Gastrocnemius medialis (tissue), 4 donors: Measurements from ENCODE around the gene PARP1. TPM values are rescaled to one million over a fixed set of nuclear protein-coding genes. Genes with fewer than 3 reads are reported as not detected.

Experiments used
- ATAC-seq, 2 donors: fragments of 150-250 bp; one replicate each; pipeline ENCODE4 v1.9.1; 2016
- DNase-seq, 2 donors: peaks; one replicate each; pipeline ENCODE4 v3.0.0-alpha.2; 2019
- H3K27ac ChIP-seq, 4 donors: fragments of 200-600 bp; sonication (generic); 1 replicate in 1 of 4; 2 replicates in 3 of 4; pipeline ENCODE4 v1.5.1; 2016 to 2018; ENCODE audit warnings: mild to moderate bottlenecking in 2 of 4, moderate library complexity in 1 of 4
- H3K27me3 ChIP-seq, 3 donors: fragments of 200-600 bp; sonication (generic) in 2 of 3; 1 replicate in 1 of 3; 2 replicates in 2 of 3; pipeline versions ENCODE4 v1.5.1 to v1.6.0; 2016 to 2019; ENCODE audit warnings: mild to moderate bottlenecking in 1 of 3, moderate library complexity in 1 of 3
- H3K36me3 ChIP-seq, 2 donors: fragments of 200-600 bp; sonication (generic) in 1 of 2; one replicate each; pipeline ENCODE4 v1.5.1; 2017 to 2018
- H3K4me1 ChIP-seq, 2 donors: fragments of 200-600 bp; sonication (generic) in 1 of 2; one replicate each; pipeline ENCODE4 v1.5.1; 2016 to 2017; ENCODE audit warnings: mild to moderate bottlenecking in 2 of 2
- H3K4me3 ChIP-seq, 4 donors: fragments of 200-600 bp; sonication (generic) in 3 of 4; 1 replicate in 1 of 4; 2 replicates in 3 of 4; pipeline ENCODE4 v1.5.1; 2016 to 2019; ENCODE audit warnings: mild to moderate bottlenecking in 2 of 4
- H3K9me3 ChIP-seq, 3 donors: fragments of 200-600 bp; sonication (generic) in 2 of 3; 1 replicate in 1 of 3; 2 replicates in 2 of 3; pipeline ENCODE4 v1.5.1; 2016 to 2019
- CTCF ChIP-seq, 5 experiments: fragments of 450-650 bp in 3 of 5; fragments of 200-600 bp in 2 of 5; sonication (generic) in 2 of 5; IDR thresholded peaks in 4 of 5; conservative IDR thresholded peaks in 1 of 5; 1 replicate in 4 of 5; 2 replicates in 1 of 5; pipeline ENCODE4 v1.5.1; 2016 to 2019; ENCODE audit warnings: antibody characterized with exemption in 5 of 5, mild to moderate bottlenecking in 3 of 5, moderate library complexity in 3 of 5
- POLR2A ChIP-seq, 2 donors: fragments of 450-650 bp; IDR thresholded peaks; one replicate each; pipeline ENCODE4 v1.6.1; 2017; ENCODE audit warnings: antibody characterized with exemption in 2 of 2, mild to moderate bottlenecking in 2 of 2, moderate library complexity in 2 of 2
- in situ Hi-C, 4 donors: fragments of 200-750 bp; cut with MboI; loops; one replicate each; pipeline versions ENCODE4 v1.15.0 to v1.8.0; 2017; ENCODE audit warnings: low sequenced_read_pairs in 4 of 4
- intact Hi-C: fragments of 100-400 bp; cut with DNase I; formaldehyde crosslinking; loops from one replicate; pipeline ENCODE4 v1.15.1; 2023; ENCODE audit warnings: low total_unique reads
- total RNA-seq, 4 donors: library from RNA; depleted of rRNA; stranded (reverse); fragments of >200 nt; gene quantifications; one replicate each; pipeline versions ENCODE4 v1.1.0 to v1.2.3, GENCODE V29; 2016

Gene PARP1
- total RNA-seq, 4 donors from 2014 or later: 63.8 to 117 (median 99.7) TPM

- DNase-seq (no peak), ATAC-seq (peak in 1 of 2 donors; percentile 12)
- Histone ChIP-seq H3K36me3 (peaks cover 3 to 72% of the 10 kb centered on the region in 2 donors), H3K27me3 (no peaks in the 10 kb centered on the region), H3K4me3 (no peak overlapping the region), H3K27ac (peak overlapping the region; percentile 41 to 67 (median 50)), H3K4me1 (peaks cover 11 to 16% of the 10 kb centered on the region in 2 donors), H3K9me3 (no peaks in the 10 kb centered on the region)
- in situ Hi-C loops: no loop called here
- intact Hi-C loops: no loop called here
- no peak for TF ChIP-seq CTCF (IDR thresholded peaks at IDR 0.05 in 4 of 5, conservative IDR thresholded peaks at IDR 0.05 in 1 of 5)
- TF ChIP-seq POLR2A (IDR thresholded peaks at IDR 0.05): no peak
These were observed 34.5 kb downstream of the PARP1 start for GRCh38 chr1:226373376-226373775.

- ATAC-seq: peak; percentile 92 to 96
- TF ChIP-seq CTCF (IDR thresholded peaks at IDR 0.05 in 4 of 5, conservative IDR thresholded peaks at IDR 0.05 in 1 of 5) (no peak), POLR2A (IDR thresholded peaks at IDR 0.05) (no peak)
- in situ Hi-C loops (no loop called here), intact Hi-C loops (no loop called here)
- no peaks in the 10 kb centered on the region for H3K9me3 ChIP-seq
- peak; percentile 11 to 72 for DNase-seq
- no peak overlapping the region for H3K4me3 ChIP-seq
- peak overlapping the region; percentile 41 to 67 (median 50) for H3K27ac ChIP-seq
- H3K36me3 ChIP-seq: peaks cover 3 to 72% of the 10 kb centered on the region in 2 donors
- peaks cover 11 to 16% of the 10 kb centered on the region in 2 donors for H3K4me1 ChIP-seq
- no peaks in the 10 kb centered on the region for H3K27me3 ChIP-seq
These were observed 35.0 kb downstream of the PARP1 start for GRCh38 chr1:226372885-226373284.

- intact Hi-C loops: no loop called here
- peaks cover 11 to 16% of the 10 kb centered on the region in 2 donors for H3K4me1 ChIP-seq
- TF ChIP-seq POLR2A (IDR thresholded peaks at IDR 0.05) (no peak), CTCF (IDR thresholded peaks at IDR 0.05 in 4 of 5, conservative IDR thresholded peaks at IDR 0.05 in 1 of 5) (no peak)
- DNase-seq (no peak), ATAC-seq (no peak)
- H3K36me3 ChIP-seq: peaks cover 5 to 72% of the 10 kb centered on the region in 2 donors
- in situ Hi-C loops: no loop called here
- no peaks in the 10 kb centered on the region for H3K9me3 ChIP-seq
- H3K27ac ChIP-seq: no peak overlapping the region
- no peaks in the 10 kb centered on the region for H3K27me3 ChIP-seq
- H3K4me3 ChIP-seq: no peak overlapping the region
These were observed 35.9 kb downstream of the PARP1 start for GRCh38 chr1:226371866-226372490.

- TF ChIP-seq POLR2A (IDR thresholded peaks at IDR 0.05): no peak
- TF ChIP-seq CTCF (IDR thresholded peaks at IDR 0.05 in 4 of 5, conservative IDR thresholded peaks at IDR 0.05 in 1 of 5): no peak
- Histone ChIP-seq H3K9me3 (no peaks in the 10 kb centered on the region), H3K27ac (no peak overlapping the region), H3K27me3 (no peaks in the 10 kb centered on the region), H3K4me1 (peaks cover 11 to 16% of the 10 kb centered on the region in 2 donors), H3K36me3 (peaks cover 6 to 72% of the 10 kb centered on the region in 2 donors), H3K4me3 (no peak overlapping the region)
- in situ Hi-C loops: no loop called here
- intact Hi-C loops: no loop called here
- no peak for ATAC-seq
- no peak for DNase-seq
These were observed 36.7 kb downstream of the PARP1 start for GRCh38 chr1:226371027-226371694.
